NCI-H1436 (cell line): ENCODE data around the gene FSCN2.
A peak's percentile ranks its signal among the peaks of the same experiment; 100 is the strongest.
"Not testable (repeated sequence)": the region's sequence is repeated elsewhere in the genome, so short reads cannot be mapped to it uniquely, and the experiment has no call there.

Experiments
- DNase-seq: peaks from one replicate; lab custom pipeline; 2025; lab: John Stamatoyannopoulos, UW

FSCN2 gene

DNA sequence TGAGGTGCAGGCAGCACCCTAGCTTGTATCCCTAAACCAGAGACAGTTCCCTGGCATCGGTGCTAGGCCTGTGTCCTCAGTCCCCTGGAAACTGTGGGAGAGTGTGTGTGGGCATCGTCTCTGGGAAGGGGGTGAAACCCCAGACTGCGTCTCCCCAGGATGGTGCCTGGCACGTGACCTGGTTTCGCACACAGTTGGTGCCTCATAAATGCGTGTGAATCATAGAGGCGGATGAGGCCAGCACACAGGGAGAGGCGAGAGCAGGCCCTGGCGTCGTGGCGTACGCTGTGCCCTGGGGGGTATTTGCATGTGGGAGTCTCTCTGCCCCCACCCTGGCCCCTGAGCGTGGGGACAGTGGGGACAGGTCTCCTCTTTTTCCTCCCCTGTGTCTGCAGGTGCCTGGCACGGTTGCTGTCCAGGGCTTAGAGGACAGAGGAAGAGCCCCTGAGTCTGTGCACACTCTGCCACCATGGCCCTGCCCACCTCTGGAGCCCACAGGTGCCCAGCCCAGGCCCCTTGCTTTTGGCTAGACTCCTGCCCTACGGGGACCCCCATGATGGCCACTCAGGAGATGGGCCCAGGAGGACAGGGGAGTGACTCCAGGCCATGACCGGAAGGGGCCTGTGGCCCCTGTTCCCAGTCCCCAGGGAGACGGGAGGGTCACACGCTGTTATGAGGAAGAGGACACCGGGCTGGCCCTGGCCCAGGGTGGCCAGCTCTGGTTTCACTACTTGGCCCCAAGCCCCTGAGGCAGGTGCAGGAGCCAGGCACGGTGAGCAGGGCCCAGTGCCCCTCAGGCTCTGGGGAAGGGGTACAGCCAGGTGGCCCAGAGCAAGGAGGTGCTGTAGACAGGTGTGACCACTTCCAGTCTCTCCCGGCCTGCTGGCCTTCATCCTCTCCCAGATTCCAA, 1.3 kb upstream of the FSCN2 start:
- DNase-seq, result no peak

DNA sequence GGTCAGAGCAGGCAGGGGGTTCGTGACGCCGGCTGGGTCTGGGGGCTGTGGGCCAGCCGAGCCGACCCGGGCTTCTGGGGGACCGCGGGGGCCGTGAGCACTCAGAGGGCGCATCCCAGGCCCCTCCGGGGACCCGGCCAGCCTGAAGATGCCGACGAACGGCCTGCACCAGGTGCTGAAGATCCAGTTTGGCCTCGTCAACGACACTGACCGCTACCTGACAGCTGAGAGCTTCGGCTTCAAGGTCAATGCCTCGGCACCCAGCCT, 140 bp downstream of the FSCN2 start:
- no peak for DNase-seq

DNA sequence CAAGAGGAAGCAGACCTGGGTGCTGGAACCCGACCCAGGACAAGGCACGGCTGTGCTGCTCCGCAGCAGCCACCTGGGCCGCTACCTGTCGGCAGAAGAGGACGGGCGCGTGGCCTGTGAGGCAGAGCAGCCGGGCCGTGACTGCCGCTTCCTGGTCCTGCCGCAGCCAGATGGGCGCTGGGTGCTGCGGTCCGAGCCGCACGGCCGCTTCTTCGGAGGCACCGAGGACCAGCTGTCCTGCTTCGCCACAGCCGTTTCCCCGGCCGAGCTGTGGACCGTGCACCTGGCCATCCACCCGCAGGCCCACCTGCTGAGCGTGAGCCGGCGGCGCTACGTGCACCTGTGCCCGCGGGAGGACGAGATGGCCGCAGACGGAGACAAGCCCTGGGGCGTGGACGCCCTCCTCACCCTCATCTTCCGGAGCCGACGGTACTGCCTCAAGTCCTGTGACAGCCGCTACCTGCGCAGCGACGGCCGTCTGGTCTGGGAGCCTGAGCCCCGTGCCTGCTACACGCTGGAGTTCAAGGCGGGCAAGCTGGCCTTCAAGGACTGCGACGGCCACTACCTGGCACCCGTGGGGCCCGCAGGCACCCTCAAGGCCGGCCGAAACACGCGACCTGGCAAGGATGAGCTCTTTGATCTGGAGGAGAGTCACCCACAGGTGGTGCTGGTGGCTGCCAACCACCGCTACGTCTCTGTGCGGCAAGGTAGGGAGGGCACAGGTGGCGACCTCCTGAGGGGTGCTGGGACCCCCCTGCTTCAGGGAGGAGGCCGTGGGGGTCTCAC, 667 bp downstream of the FSCN2 start:
- DNase-seq, result no peak

DNA sequence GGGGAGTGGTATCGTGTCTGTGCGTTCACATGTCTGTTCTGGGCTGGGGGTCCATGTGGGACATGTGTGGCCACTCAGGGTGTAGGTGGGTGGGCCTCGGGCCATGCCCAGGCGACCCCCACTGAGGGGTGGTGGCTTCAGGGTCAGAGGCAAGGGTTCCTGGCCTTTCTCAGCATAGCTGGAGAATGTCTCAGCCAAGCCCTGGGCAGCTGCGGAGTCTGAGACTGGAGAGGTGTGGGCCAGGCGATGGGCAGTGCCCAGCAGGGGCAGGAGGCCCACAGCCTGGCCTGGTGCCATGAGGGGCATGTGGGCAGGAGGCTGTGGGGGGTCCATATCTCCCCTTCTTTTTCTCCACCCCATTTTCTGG, 1.2 kb downstream of the FSCN2 start:
- no peak for DNase-seq

DNA sequence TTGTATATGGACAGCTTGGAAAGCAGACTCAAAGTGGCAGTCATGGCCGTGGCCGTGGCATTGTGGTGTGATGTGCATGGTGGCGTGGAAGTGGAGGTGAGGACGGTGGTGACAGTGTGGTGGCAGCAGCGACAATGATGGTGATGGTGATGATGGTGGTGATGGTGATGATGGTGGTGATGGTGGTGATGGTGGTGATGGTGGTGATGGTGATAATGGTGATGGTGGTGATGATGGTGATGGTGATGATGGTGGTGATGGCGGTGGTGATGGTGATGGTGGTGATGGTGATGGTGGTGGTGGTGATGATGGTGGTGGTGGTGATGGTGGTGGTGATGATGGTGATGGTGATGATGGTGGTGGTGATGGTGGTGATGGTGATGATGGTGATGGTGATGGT, 2.8 kb downstream of the FSCN2 start:
- not testable (repeated sequence) for DNase-seq

DNA sequence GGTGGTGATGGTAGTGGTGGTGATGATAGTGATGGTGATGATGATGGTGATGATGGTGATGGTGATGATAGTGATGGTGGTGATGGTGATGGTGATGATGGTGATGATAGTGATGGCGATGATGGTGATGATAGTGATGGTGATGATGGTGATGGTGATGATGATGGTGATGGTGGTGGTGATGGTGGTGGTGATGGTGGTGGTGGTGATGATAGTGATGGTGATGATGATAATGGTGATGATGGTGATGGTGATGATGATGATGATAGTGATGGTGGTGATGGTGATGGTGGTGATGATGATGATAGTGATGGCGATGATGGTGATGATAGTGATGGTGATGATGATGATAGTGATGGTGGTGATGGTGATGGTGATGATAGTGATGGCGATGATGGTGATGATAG, 3.8 kb downstream of the FSCN2 start:
- not testable (repeated sequence) for DNase-seq

DNA sequence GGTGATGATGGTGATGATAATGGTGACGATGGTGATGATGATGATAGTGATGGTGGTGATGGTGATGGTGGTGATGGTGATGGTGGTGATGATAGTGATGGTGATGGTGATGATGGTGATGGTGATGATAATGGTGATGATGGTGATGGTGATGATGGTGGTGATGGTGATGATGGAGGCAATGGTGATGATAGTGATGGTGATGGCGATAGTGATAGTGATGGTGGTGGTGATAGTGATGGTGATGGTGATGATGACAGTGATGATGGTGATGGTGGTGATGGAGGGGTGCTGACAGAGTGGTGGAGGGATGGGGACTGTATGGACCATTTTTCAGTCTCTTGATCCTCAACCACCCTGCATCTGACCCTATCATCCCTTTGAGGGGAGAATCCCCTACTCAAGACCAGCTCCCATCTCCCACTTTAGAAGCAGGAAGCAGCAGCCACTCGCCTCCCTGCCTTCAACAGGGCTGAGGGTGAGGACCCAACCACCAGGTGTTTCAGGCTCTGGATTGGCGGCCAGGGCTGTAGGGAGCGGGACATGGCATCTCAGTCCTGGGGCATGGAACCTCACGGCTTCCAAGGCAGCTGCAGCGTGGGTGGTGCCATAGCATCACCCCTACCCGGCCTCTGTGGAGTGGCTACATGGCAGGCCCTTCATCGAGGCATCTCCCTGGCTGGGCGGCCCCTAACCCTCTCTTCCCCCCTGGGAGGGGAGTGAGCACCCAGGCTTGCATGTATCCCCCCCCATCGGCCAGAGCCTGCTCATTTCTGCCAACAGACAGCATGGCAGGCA, 4.5 kb downstream of the FSCN2 start:
- DNase-seq, result no peak

DNA sequence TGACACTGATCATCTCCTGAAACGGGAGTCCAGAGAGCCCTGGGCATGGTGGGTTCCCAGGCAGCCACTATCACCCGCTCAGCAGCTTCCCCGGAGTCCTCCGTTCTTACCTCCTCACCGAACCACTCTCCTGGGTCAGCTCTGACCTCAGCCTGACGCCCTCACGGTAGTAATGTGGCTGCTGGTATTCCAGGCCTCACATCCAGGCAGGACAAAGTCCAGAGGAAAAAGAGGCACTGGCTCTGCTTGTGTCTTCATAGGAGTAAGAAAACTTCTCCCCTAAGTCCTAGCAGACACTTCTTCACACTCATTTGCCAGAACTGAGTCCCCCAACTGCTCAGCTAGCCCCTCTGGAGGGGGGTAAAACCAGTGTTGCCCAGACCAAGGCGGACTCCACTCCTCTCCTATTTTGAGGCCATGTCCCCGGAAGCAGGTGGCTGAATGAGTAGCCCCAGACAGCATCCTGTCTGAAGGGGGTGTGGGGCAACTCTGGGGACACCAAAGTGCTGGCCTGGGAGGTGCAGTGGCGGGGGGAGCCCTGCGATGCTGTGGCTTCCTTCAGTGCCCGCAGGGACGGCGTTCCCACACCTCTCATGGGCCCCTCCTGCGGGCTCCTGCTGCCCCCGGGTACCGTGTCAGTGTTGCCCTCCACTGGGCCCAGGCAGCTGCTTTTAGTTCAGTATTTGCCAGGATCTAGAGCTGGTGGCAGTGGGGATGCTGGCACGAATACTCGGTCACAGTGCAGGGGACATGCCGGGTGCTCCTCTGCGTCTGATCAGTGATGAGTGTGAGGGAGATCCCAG, 5.4 kb downstream of the FSCN2 start:
- DNase-seq, result no peak

DNA sequence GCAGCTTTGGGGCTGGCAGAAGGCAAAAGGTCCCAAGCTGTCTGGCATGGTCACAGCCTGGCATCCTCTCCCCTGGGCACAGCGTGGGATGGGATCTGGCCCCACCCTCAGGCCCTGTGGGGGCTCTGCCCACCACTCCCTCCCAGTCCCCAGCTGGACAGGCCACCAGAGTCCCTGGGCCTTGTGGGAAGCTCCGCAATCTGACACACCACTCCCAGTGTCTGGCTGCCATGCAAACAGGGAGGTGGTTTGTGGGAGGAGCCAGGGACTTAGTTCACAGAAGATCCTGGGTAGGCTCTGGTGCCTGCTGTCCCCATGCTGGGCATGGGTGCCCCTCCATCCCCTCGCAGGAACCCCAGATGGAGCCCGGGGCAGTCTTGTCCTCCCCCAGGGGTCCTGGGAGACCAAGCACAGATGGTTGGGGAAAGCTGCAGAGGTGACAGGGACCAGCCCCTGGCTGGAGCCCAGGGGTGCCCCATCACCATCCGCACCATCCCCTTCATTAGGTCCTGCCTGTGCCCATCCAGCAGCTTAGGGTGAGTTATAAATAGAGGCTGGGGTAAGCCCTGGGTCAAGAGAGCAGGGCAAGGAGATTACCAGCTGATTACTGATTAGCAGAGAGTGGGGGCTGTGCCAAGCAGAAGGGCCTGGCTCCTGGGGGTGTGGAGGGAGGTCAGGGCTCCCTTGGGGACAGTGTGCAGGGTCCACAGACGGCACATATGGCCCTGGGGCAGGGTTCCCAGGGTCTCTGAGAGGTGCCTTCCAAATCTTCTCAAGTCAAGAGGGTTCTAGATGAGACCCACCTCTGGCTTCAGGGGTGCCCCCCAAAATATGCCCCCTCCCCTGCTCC, 6.2 kb downstream of the FSCN2 start:
- no peak for DNase-seq

DNA sequence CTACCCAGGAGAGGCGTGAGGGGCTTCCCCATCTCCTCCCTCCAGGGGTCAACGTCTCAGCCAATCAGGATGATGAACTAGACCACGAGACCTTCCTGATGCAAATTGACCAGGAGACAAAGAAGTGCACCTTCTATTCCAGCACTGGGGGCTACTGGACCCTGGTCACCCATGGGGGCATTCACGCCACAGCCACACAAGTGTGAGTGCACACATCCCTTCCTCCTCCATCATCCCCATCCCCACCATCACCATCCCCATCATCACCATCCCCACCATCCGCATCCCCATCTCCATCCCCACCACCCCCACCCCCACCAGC, 6.8 kb downstream of the FSCN2 start:
- DNase-seq, result no peak

DNA sequence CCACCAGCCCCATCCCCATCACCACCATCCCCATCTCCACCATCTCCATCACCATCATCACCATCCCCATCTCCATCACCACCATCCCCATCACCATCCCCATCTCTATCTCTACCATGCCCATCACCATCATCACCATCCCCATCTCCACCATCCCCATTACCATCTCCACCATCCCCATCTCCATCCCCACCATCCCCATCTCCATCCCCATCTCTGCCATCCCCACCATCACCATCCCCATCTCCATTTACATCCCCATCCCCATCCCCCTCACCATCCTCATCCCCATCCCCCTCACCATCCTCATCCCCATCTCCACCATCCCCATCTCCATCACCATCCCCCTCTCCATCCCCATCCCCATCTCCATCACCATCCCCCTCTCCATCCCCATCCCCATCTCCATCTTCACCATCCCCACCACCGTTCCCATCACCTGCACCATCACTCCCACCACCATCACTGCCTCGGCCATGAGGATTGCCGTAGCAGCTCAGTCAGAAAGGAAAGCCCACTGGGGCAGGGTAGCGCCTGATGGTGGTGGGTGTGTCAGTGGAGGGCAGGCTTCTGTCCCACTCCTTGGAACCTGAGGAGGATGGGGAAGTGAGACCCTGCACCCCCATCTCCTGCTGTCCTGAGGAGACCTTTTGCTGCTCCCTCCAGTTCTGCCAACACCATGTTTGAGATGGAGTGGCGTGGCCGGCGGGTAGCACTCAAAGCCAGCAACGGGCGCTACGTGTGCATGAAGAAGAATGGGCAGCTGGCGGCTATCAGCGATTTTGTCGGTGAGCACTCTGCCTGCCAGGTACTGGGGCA, 7.5 kb downstream of the FSCN2 start:
- DNase-seq, result no peak

DNA sequence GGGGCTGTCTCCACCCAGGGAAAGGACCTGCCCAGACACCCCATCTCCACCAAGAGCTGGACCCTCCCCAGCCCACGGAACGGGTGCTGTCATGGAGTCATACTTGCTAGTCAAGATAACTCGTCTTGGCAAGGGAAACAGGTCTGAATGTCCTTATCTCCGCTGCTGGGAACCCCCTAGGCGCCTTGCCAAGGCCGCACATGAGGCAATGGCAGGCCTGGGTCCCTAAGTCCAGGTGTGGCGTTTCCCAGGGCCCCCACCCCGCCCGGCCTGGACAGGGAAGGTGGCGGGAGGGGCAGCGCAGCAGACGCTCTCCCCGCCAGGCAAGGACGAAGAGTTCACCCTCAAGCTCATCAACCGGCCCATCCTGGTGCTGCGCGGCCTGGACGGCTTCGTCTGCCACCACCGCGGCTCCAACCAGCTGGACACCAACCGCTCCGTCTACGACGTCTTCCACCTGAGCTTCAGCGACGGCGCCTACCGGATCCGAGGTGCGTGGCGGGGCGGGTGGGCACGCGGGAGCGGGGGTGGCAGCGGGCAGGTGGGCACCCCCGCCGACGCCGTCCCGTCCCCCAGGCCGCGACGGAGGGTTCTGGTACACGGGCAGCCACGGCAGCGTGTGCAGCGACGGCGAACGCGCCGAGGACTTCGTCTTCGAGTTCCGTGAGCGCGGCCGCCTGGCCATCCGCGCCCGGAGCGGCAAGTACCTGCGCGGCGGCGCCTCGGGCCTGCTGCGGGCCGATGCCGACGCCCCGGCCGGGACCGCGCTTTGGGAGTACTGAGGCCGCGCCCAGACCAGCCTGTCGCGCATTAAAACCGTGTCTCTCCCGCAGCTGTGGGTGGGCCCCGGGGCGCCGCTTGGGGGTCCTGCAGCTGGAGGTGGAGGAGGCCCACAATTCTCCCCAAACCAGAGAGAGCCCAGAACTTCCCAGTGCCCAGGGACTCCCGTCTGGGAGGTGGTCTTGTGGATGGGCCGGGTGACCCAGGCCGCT, 8.4 kb downstream of the FSCN2 start:
- no peak for DNase-seq

DNA sequence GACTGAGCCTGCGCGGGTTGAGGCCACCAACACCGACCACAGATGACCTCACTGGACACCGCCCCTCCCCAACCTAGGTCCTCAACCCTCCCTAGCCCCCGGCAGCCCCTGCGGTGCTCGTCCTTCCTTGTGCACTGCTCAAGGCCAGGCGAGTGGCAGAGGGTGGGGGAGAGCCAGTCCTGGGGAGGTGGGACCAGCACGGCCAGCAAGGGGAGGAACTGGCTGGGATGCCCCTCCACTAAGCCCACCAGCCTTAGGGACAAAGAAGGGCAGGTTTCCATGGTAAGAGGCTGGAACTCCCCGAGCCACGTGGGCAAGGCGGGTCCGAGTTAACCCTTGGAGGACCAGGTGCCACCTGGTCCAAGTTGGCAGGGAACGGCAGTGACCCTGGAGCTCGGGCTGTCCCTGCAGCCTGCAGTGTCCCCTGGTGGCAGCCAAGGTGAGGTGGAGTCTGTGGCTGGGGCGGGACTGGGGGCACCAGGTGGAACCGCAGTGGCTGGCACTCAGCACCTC, 9.2 kb downstream of the FSCN2 start:
- DNase-seq, result peak; percentile 44

DNA sequence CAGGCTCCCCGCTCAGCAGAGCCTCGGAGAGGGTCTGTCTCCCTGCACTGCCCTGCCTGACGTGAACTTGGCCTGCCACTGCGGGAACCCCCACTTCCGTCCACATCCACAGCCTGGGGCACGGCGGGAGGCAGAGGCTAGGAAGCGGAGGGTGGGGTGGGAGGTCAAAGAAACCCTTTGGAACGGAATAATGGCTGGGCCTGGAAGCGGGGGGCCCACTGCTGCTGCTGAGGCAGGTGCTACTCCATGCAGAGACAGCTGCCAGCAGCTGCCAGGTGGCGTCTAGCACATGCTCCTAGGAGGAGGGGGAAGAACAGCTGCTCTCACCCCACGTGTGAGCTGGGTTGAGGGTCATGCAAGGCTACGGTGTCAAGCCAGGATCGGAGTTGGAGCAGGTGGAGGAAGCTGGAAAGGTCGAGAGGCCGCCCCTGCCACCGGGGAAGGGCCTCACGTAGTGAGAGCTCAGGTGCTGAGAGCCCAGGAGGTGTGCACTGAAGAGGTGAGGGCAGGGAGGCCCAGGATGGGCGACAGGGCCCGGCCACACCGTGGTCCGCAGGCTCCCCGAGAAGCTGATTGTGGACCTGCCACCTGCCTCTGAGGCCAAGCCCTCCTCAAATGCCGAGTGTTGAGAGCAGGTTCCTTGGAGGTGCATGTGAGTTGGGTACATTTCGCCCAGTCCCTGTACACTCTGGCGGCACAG, 9.8 kb downstream of the FSCN2 start:
- DNase-seq, result peak; percentile 55

DNA sequence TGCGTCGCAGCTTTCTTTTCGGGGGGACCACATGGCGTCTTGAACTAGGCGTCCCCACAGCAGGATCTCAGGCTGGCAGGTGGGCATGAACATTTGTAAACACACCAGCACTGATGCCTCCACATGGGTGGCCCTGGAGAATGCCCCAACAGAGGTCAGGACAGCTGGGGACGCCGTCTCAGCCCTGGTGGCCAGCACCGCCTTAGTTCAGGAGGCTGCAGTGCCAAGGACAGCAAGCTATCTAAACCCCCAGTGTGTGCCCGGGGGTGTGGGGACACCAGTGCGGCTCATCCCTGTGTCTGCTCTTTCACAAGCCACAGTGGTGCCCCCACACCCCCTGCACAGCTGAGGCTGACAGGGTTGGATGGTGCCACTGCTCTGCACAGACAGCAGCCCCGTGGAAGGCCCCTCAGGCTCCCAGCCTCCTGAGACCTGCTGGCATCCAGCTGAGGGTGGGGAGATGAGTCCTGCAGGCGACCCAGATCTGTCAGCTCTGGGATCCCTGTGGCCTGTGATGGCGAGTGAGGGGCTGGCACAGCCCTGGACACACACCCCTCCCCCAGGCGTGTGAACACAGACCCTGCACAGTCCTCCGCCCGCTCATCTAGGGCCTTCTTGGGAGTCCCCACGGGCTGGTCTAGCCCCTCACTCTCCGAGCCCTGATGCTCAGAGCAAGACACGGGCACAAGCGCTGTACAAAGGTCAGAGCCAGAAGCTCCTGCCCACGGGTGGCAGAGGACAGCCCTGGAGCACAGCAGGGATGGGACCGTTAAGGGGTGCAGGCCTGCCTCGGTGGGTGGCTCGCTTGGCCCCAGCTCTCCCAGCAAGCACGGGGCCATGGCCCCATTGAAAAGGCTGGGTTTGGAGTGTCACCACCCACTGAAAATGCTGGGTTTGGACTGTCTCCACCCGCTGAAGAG, 10.7 kb downstream of the FSCN2 start:
- DNase-seq, result no peak

DNA sequence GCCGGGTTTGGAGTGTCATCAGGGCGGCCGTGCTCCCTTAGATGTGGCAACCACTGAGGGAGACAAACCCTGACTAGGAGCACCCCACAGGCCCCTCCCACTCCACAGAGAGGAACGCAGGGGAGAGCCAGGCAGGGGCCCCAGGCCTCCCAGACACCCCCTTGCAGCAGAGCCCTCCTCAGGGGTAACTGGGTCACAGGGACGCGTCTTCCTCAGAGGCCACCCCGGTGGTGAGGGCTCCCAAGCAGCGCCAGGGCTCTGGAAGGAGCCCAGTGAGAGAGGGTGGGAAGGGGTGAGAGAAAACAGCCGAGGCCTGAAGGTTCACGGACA, 11.4 kb downstream of the FSCN2 start:
- DNase-seq, result no peak

DNA sequence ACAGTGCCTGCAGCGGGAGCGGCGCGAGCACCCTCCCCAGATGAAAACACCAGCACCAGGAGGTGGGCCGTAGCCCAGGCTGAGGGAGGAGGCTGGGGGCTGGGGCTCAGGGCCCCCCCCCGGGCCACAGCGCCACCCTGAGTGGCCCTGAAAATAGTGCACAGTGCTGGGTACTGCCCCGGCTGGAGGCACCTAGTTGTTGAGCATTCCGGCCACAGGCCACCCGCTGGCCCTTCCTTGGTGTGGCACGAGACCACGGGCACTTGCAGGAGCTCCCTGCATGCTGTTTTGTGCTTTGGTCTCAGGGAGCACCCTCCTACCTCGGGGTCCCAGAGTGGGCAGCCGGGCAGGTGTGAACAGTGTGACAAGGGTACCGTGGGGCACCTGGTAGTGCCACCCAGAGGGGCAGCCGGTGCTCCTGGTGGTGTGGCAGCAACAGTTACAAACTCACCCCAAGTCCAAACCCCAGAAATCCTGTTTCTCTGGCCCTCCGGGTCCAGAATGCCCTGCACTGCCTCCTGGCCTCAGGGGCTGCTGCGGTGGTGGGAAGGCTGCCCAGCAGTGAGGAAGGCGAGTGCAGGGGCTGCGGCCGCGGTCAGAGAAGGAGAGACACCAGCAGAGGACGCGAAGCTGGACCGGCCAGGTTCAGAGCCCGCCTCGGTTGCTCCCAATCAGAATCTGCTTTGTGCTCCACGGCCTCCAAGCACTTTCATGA, 11.9 kb downstream of the FSCN2 start:
- DNase-seq, result no peak
